Ammon's horn (tissue), 1 donor: ENCODE measurements around the gene SUDS3.

ENCODE experiments used
- DNase-seq: peaks from one replicate; pipeline ENCODE4 v3.0.0-alpha.2; 2016; ENCODE audit warnings: low spot score

Gene SUDS3

DNA sequence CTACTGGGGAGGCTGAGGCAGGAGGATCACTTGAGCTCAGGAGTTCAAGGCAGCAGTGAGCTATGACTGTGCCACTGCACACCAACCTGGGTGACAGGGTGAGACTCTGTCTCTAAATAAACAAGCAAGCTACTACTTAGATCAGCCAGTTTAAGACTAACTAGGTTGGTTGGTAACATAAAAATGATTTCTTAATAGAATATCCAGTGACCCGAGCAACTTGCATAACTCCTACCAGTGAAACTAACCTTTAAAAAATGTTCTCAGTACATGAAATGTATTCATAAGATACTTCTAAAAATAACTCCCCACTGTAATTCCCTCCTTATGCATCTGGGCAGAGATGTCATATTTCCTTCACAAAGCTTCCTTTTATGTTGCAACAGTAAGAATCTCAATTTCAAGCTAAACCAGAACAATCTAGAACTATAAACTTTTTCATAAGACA, 19.5 kb upstream of the SUDS3 start:
- DNase-seq, result no peak

DNA sequence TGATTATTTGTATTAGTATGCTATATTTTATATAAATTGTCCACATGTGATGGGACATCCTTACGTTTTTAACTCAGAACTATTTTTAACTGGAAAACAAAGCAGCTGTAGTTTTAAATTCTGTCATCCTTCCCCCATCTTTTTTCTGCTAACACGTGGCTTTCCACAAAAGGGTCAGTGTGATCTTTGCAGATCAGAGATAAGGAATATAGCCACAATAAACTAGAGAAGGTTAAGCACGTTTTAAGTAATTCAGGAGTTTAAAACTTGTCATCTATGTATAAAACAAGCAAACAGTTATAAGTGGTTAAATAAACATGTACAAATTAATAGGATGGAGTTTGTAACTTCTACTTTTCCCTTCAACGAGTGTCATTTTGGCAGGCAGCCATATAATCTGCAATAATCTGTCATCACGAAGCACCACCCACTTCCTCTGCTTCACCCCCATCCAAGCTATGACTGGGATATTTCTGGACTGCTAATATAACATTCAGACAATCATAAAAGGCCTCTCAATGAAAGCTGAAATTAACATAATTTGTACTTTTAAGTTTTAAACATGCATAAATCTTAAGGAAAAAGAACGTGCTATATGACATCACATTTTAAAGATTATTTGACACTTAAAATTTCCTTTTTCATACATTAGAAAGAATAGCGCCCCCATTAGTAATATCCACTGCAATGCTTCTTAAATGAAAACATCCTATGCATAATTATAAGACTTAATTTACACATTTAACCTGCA, 18.9 kb upstream of the SUDS3 start:
- DNase-seq, result peak; percentile 56

- no peak for DNase-seq
Observed at GRCh38 chr12:118358008-118358359, 18.4 kb upstream of the SUDS3 start.

DNA sequence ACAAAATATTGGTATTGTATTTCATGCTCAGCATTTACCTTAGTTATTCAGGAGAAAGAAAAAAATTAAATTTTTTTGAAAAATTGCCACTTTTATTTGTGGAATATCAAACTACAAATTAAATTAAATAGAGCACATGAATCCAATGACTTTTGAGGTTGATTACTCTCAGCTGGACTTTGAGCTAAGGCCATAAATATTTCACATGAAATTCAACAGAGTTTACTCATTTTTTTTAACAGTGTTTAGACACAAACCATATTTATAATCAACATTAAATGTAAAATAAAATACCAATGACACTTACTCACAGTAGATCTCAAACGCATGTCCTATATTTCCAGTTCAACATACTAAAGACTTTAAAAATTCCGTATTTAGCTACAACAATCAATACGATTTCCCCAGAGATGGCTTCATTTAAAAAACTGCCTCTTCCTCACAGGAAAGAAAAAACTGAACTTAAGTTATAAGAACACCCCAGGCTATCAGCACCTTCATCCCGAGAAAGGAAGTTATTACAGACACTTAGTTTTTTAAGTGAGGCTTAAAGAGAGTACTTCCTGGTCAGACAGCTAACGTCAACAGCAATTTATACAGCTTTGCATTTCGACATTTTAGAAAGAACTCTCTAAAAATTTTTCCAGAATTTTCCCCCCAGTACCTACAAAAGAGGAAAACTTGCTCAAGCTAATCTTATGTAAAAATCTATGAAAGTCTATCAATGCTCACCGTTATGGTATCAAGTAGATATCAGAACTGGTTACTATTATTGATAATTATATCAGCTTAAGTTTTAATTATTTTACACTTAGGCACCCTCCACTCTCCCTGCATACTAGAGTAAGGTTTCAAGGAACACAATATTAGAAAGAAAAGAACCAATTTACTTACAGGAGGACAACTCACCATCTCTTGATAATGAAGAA, 17.5 kb upstream of the SUDS3 start:
- no peak for DNase-seq

DNA sequence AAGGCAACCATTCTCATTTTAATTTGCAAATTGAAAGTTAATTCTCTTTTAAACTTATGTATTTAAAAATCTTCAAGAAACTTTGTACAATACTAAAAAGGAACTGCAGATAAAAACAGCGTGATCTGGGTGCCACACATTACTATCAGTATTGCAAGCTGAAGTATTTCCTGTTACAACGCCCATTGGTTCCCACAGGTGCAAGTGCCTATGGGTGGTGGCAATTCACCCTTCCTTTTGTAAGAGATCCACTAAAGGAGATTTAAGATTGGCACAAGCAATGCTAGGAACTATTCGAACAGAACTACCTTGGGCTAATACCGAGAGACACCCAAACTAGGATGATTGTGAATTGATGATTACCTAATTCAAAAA, 16.8 kb upstream of the SUDS3 start:
- DNase-seq, result no peak

DNA sequence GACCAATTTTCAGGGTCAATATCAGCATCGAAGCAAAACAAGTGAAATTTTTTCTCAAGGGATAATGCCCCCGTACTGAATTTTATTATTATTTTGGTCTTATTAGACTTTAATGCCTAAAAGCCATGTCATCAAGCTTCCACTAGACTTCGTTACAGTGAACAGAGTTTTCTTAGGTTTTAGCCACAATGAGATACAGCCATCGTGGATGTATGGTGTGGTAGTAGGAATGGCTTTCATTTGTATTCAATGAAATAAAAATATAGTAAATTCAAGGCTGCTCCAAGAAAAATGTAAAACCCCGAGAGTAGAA, 15.3 kb upstream of the SUDS3 start:
- DNase-seq, result no peak

GRCh38 chr12:118361889-118362288, 14.5 kb upstream of the SUDS3 start:
- DNase-seq, result no peak

DNA sequence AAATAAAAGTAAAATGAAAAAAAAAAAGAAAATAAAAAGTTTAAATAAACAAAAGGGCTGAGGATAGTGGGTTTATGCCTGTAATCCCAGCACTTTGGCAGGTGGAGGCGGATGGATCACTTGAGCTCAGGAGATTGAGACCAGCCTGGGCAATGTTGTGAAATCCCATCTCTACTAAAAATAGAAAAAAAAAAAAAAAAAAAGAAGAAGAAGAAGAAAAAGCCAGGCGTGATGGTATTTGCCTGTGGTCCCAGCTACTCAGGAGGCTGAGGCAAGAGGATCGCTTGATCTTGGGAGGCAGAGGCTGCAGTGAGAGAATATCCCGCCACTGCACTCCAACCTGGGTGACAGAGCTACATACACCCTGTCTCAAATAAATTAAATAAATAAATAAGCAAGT, 7.5 kb upstream of the SUDS3 start:
- no peak for DNase-seq

DNA sequence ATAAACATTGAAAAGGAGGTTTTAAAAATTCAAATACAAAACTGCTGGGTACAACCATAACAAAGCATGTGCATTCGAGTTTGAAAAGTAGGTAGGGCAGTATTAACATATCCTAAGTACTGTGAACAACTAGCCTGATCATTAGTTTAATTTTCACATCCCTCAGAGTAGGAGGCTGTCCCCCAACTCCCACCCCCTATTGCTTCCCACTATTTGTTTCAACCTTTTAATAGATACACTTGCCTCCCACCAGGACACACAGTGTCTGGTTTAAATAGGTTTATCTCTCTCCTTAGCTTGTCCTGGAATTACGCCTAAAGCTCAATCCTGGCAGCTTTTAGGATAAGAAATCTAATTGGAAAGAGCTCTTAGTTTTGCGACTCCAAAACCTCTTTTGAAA, 5.8 kb upstream of the SUDS3 start:
- no peak for DNase-seq

- DNase-seq, result no peak
Observed at GRCh38 chr12:118371321-118372282, 4.8 kb upstream of the SUDS3 start.

- peak; percentile 99 for DNase-seq
Observed at GRCh38 chr12:118372541-118373495, 3.5 kb upstream of the SUDS3 start, which contains the start of gene TAOK3. TAOK3 (minus strand) TSS chr12:118372907; CDS start chr12:118255567, 117,340 bp downstream.

DNA sequence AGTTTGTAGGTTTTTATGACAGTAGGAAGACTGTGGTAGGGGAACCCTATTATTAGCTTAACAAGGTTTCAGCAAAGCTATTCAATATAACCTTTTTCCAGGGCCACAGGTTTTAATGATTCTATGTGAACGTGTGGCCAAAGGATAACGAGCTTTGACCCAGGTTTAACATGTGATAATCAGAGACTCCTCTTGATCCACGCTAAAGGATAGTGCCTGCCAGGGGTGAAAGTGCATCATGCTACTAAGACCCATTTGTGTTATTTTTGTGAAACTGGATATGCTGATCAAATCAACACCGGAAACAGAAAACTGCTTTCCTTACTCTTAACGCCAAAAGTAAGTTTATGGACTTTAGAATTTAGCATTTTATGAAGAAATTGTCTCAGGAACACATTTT, 2.7 kb upstream of the SUDS3 start:
- no peak for DNase-seq

- DNase-seq, result no peak
Observed at GRCh38 chr12:118374126-118374725, 2.1 kb upstream of the SUDS3 start.

- no peak for DNase-seq
Observed at GRCh38 chr12:118374909-118375308, 1.4 kb upstream of the SUDS3 start.

DNA sequence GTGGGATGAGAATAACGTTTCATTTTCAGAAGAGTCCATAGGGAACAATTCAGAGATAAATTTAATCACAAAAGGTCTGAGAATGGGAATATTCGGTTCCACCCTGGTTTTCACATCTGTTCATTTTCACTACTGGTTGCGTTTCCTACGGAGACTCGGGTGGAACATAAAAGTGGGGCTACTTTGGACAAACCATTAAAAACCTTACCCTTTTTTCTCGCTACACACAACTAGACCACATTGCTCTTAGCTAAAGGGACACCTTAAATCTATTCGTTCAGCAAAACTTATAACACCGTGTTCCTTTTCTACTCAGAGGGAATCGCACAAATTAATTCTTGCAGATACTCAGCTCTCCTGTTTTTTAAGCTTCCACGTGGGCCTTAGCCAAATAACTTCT, 1.0 kb upstream of the SUDS3 start:
- no peak for DNase-seq

- DNase-seq, result no peak
Observed at GRCh38 chr12:118377021-118377883, 897 bp downstream of the SUDS3 start.

- DNase-seq, result peak; percentile 62
Observed at GRCh38 chr12:118377884-118378470, 1.6 kb downstream of the SUDS3 start.

DNA sequence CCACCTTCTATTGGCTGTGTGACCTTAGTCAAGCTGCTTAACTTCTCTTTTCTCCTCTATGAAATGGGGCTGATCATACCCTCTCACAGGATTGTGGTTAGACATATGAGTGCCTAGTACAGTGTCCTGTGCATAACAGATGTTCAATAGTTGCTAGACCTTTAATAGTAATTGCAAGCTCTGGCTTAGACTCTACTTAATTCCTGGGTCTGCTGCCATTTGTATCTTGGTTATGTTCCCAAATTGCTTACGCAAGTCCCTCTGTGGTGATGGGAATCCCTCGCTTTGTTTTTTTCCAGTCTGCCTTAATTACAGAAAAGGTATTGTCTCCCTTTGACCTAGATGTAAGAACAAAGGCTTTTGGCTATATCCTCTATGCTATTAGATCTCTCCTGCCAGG, 15.1 kb downstream of the SUDS3 start:
- peak; percentile 32 for DNase-seq

GRCh38 chr12:118391836-118392235, 15.5 kb downstream of the SUDS3 start:
- no peak for DNase-seq
